Activated gamma-delta T cell treated with anti-CD3 and anti-CD28 coated beads, Interleukin-2, amount 50 U/mL, for 16 hours (primary cell): ENCODE measurements around the gene TKT.
A peak's percentile ranks its signal among the peaks of the same experiment; 100 is the strongest.
"Not testable (repeated sequence)": the region's sequence is repeated elsewhere in the genome, so short reads cannot be mapped to it uniquely, and the experiment has no call there.

Experiments
- DNase-seq: peaks from one replicate; pipeline ENCODE4 v3.0.0-alpha.2; 2020; ENCODE audit warnings: low read depth

TKT gene

GRCh38 chr3:53259427-53260259 lies 3.8 kb upstream of the TKT start:
- DNase-seq, result no peak

DNA sequence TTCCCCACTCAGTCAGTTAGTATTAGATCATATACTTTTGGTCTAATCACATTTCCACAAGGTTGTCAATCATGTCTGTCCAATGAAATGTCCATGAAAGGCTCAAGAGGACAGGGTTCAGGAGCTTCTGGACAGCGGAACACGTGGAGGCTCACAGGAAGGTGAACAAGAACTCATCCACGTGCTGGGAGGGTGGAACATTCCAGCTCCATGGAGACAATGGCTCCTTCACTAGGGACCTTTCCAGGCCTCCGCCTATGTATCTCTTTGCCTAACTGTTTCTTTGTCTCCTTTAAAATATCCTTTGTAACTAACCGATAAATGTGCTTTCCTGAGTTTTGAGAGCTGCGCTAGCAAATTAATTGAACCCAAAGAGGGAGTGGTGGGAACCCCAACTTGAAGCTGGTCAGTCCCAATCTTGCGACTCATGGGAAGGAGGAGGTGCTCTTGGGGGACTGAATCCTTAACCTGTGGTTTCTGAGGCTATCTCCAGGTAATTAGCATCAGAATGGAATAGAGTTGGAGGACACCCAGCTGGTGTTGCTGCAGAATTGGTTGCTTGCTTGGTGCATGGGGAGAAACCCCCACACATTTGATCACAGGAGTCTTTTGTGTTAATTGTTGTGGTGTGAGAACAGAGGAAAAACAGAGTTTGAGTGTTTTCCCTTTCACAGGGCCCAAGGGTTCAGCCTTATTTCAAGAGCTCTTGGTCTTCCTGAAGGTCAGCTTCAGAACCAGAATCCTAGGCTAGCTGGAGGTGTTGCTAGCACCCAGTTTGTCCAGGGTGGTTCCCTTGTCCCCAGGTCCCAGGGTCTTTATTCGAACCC lies 3.0 kb upstream of the TKT start:
- DNase-seq, result no peak

GRCh38 chr3:53257465-53257864 lies 1.6 kb upstream of the TKT start:
- DNase-seq, result no peak

GRCh38 chr3:53256704-53257055 lies 858 bp upstream of the TKT start:
- no peak for DNase-seq

DNA sequence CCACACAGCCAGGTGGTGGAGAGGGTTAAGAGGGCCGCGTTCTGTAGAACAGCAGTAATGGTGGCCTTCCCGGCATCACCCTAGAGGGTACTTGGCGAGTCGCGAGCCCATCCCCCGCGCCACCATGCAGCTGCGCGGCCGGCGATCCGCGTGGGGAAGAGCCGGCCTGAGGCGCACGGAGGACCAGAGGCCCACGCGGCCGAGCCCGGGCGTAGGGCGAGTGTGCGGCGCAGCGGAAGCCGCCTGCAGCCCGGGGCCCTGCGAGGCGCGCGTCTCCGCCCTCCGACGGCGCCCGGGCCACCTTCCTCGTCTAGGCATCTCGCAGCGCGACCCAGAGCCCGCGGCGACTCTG lies 423 bp downstream of the TKT start:
- DNase-seq, result peak; percentile 4

GRCh38 chr3:53254509-53255422 lies 1.1 kb downstream of the TKT start:
- DNase-seq, result peak; percentile 14

DNA sequence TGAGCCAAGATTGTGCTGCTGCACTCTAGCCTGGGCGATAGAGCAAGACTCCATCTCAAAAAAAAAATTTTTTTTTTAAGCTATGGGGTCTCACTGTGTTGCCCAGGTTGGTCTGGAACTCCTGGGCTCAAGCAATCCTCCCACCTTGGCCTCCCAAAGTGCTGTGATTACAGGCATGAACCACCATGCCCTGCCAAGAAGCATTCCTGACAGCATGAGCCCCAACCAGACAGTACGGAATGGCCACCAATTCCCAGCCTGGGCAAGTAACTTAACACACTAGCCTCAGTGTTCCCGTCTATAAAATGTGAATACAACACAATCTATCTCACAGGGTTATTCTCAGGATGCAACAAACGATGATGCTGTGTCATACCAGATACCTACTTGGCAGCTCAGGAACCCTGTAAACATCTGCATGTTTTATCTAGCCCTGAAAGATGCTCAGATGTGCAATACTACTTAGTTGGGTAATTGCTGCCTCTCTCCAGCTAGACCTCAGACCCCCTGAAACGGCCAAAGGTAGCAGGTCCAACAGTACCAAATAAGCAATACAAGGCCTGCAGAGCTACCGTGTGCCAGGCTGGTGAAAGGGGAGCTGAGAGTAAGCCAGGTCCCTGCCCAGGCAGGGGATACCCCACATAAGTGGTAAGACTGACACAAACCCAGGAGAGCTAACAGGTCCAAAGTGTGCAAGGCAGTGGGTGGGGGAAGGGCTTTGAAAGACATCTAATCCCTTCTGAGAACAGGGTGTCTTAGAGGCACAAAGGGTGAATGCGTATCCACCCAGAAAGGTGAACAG lies 1.9 kb downstream of the TKT start:
- DNase-seq, result no peak

GRCh38 chr3:53252947-53253322 lies 2.9 kb downstream of the TKT start:
- DNase-seq, result not testable (repeated sequence)

GRCh38 chr3:53252096-53252946 lies 3.5 kb downstream of the TKT start:
- DNase-seq, result no peak

DNA sequence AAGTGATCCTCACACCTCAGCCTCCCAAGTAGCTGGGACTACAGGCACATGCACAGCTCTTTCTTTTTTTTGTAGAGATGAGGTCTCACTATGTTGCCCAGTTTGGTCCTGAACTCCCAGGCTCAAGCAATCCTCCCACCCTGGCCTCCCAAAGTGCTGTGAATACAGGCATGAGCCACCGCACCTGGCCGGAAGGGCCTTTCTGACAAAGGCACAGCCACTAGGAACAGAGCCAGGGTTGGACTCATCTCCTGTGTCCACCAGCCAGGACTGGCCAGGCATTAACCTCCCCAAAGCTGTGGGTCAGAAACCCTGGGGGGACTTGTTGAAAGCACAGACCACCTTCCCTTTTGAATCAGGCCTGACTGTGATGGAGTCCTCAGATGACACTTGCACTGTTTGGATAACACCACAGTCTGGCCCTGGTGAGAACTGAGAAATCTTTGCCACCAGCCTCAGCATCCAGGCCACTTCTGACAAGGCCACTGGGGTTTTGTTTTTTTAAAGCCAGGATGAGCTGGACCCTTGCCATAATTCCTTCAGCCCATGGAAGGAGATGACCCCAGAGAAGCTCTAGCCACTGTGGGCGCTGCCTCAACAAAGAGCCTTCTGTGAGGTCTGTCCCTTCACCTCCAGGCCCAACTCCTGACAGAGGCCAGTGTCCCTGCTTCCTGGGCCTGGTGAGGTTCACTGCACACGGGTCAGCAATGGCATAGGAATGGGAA lies 4.8 kb downstream of the TKT start:
- DNase-seq, result no peak

GRCh38 chr3:53250453-53250852 lies 5.4 kb downstream of the TKT start:
- no peak for DNase-seq

DNA sequence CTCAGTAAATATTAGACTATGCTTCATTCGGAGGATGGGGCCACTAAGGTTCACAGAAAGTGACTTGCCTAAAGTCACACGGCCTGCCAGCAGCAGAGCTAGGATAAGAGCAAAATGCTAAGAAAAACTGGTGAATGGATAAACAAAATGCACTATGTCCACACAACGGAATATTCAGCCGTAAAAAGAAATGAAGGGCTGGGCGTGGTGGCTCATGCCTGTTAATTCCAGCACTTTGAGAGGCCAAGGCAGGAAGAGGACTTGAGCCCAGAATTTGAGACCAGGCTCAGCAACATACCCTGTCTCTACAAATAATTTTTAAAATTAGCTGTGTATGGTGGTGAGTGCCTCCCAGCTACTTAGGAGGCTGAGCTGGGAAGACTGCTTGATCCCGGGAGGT lies 7.7 kb downstream of the TKT start:
- no peak for DNase-seq

DNA sequence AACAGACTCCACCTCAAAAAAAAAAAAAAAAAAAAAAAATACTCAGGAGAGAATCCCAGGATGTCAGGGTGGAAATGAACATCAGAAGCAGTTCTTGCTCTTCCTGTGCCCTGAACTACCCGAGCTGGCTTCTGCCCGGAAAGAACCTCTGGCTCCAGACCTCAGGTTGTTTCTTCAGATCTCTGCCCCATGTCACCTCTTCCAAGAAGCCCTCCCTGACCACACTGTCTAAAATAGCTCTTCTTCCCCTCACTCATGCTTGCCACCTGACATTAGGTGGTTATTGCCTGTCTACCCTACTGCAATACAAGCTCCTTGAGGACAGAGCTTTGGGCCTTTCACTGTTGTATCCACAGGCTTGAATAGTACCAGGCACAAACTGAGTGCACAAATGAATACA lies 8.2 kb downstream of the TKT start:
- no peak for DNase-seq

GRCh38 chr3:53244271-53244670 lies 11.6 kb downstream of the TKT start:
- no peak for DNase-seq

GRCh38 chr3:53243785-53244184 lies 12.0 kb downstream of the TKT start:
- DNase-seq, result no peak

GRCh38 chr3:53243165-53243564 lies 12.7 kb downstream of the TKT start:
- DNase-seq, result no peak

GRCh38 chr3:53242642-53243041 lies 13.2 kb downstream of the TKT start:
- no peak for DNase-seq

DNA sequence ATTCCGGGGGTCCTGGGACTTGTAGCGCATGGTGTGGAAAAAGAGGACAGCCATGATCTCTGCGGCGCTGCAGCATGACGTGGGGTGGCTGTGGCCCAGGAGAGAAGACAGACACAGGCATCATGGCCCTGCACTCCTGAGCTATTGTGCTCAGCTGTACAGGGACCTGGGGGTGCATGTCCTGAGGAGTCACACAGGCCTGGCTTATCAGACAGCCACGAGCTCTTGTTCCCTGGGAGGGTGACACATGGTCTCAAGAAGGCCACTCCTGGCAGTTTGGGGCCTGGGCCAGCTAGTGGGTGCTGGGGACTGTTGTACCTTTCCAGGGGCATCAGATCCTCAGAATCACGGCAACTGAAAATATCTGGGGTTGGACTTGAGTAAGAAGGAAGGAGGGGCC lies 13.7 kb downstream of the TKT start:
- DNase-seq, result no peak

GRCh38 chr3:53240989-53241972 lies 14.5 kb downstream of the TKT start:
- DNase-seq, result no peak
